ENCODE results near the gene CAMSAP1.

Gene CAMSAP1

DNA sequence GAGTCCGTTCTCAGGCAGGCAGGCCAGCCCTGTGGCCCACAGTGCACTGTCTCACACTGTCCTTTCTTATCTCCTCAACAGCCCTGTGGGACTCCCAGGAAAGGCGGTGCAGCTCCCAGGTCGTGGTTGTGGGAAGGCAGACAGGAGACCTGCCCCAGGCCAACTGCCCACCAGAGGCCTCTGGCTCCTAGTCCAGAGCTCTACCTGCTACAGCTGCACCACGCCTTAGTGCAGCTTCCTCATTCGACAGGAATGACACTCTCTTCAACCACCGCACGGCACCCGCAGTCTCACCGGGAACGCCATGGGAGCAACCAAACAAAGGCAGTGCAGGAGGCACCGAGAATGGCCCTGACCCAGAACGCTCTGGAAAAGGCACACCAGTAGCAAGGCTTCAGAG, 25.3 kb downstream of the CAMSAP1 start:
- no peak for DNase-seq (ENCODE audit: extremely low read depth in 1 of 2, low read depth in 1 of 2)

DNA sequence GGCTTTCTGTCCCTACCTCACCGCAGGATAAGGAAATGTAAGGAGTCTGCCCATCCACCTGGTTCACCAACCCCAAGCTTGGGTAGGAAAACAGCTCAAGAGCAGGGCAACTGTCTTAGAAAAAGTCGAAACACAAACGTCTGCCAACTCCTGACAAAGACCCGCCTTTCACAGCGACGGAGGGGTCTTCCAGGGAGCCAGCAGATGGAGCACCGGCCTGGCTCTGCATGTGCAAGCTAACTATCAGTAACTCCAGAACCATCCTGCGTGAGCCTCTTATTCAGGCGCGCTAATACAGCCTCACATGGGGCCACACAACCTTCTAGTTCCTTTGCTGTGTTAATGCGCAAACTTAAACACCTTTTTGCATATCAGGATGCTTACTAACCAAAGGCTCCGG, 26.9 kb downstream of the CAMSAP1 start:
- no peak for DNase-seq (ENCODE audit: extremely low read depth in 1 of 2, low read depth in 1 of 2)

DNA sequence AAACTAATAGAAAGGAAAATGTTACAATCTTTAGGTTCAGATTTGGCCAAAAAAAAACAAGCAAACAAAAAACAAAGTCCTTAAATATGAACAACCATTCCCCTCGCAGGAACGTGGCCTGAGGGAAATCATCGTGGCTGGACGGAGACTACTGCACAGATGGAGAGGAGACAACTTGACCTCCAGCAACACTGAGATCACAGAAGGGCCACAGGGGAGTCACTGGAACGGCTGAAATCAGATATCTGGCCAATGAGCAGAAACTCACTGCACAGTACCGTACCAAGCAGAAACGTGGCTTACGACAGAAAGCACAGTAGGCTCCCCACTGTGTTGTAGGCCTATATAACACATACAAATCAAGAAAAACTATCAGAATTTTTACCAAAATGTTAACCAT, 27.7 kb downstream of the CAMSAP1 start:
- no peak for DNase-seq (ENCODE audit: extremely low read depth in 1 of 2, low read depth in 1 of 2)

DNA sequence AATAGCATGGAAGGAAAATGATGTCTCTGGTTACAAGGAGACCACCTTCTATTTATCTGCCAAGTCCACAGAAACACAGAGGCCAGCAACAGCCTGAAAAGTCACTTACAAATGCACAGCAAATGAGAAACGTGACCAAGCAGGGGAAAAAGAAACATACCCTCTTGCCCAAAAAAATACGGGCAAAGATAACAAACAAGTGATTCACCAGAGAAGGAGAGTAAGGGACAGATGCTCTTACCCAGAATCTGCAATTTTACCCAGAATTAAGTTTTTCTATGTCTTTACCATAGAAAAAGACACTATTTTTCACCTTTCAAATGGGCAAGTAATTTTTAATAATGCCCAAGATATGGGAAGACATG, 28.1 kb downstream of the CAMSAP1 start:
- DNase-seq (ENCODE audit: extremely low read depth in 1 of 2, low read depth in 1 of 2): no peak

DNA sequence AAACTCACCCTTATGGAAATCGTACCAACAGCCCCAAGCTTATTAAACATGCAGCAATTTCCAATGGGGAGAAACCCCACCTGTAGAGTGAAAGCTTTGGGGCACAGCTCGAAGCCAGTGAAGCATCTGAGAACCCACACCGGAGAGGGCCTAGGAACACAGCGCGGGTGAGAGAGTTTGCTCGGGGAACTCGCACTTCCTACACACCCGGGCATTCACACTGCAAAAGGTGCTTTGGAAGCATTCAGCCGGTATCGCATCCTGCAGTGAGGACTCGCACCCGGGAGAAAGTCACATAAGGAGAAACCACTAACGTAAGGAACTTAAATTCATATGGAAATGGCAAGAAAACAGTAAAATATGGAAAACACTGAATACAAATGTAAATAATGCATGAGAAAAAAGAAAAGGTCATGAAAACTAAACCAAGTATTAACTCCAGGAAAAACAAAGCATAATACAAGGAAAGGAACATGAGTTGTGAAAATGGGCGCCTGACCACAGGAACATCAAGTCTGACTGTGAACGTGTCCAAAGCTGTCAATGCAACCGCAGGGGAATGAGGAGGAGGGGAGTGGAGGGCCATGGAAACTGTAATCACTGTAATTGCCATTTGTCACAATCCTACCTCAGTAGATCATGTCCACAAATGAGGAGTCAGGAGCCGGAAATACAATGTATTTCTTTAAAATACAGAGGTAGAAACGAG, 28.7 kb downstream of the CAMSAP1 start:
- no peak for DNase-seq (ENCODE audit: extremely low read depth in 1 of 2, low read depth in 1 of 2)

DNA sequence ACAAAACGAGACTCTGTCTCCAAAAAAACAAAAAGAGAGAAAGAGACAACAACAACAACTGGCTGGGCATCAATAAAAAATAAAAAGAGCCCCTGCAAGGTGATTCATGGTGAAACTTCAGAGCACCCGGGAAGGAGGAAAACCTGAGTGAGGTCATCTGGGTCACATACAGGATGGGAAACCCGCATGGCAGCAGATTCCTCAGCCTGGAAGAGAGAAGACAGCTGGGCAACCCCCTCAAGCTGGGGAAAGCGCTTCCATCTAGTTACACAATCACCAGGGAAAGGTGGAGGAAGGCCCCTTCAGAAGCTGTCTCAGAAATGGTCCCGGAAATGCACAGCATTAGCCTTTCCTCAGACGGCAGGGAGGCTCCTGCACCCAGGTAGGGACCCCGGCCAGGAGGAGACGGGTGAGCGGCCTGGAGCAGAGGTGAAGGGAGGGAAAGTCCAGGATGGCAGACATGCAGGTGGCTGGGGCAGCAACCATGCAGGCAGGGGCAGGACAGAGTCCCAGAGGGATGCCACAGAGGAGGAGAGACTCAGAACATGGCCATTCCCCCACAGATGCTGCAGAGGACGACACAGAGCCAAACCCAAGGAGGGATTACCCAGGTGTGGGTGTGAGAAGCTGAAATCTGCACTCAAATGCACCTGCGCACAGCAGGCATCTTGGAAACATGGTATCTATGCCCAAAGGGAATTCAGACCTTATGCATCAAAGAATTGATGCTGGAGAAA, 29.4 kb downstream of the CAMSAP1 start:
- no peak for DNase-seq (ENCODE audit: extremely low read depth in 1 of 2, low read depth in 1 of 2)

DNA sequence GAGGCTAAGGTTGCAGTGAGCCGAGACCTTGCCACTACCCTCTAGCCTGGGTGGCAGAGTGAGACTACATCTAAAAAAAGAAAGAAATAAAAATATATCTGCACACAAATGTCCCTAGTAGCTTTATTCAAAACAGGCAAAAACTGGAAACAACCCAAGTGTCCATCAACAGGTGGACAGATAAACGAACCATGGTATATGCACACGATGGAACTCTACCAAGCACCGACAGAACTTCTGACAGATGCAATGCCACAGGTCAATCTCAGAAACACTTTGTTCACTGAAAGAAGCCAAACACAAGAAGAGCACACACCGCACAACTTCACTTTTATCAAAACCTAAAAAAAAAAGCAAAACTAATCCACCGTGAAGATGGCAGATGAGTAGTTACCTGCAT, 30.4 kb downstream of the CAMSAP1 start:
- no peak for DNase-seq (ENCODE audit: extremely low read depth in 1 of 2, low read depth in 1 of 2)

DNA sequence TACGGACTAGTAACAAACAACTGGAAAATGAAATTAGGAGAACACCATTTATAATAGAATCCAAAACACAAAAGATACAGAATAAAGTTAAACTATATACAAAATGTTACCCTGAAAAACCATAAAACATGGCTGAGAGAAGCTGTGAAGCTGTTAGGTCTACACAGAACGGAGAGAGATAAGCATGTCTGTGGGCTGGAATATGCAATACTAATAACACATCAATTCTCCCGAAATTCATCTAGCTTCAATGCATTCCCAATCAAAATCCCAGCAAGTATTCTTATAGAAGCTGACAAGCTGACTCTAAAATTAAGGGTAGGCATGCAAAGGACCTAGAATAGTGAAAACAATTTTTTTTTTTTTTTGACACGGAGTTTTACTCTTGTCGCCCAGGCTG, 32.5 kb downstream of the CAMSAP1 start:
- DNase-seq (ENCODE audit: extremely low read depth in 1 of 2, low read depth in 1 of 2): no peak

DNA sequence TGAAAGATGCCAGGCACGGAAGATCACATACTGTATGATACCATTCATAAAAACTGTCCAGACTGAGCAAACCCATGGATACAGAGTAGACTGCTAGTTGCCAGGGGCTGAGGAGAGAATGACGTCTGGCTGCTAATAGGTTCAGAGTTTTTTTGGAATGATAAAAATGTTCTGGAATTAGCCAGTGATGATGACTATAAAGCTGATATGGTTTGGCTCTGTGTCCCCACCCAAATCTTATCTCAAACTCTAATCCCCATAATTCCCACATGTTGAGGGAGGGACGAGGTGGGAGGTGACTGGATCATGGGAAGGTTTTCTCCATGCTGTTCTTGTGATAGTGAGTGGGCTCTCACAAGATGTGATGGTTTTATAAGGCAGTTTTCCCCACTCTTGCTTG, 37.4 kb downstream of the CAMSAP1 start:
- DNase-seq (ENCODE audit: extremely low read depth in 1 of 2, low read depth in 1 of 2): no peak

DNA sequence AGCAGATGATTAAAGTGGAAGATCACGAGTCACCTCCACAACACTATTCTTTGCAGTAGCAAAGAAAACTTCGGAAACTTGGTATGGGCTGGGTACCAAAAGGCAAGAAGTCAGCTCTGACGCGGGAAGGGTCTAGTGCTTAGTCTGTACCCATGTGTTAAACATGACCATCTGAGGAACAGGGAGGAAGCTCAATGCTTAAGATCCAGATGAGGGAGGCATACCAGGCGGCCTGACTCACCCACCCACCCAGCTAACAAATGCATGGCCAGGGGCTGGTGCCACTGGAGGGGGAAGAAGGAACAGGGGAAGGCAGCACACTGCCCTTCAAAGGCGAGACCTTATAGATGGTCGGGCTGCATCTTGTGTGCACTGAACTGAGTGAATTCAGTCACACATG, 41.8 kb downstream of the CAMSAP1 start:
- no peak for DNase-seq (ENCODE audit: extremely low read depth in 1 of 2, low read depth in 1 of 2)

DNA sequence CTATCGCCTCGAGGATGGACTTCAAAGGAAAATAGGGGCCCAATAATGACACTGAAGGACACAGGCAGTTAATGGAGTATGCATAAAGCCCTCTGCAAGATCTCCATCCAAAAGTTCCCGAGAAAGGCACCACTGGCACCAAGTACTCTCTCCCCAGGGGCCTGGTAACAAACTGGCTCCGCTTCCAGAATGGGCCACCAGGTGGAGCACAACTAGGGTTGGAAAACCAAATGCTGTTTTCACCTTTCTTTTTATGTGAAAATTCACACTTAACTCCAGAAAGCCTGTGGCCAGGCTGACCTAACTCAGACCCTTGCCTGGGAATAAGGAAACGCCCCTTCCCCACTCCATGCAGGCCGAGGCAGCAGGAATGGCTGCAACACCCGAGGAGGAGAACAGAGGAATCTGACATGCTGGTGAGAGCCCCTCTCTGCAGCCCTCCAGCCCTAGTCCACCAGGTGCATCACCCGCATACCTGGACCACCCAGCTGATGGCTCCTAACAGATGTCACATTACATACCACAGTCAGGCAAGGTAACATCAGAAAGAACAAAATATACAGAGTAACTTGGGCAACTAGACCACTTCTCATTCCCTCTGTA, 42.8 kb downstream of the CAMSAP1 start:
- peak; percentile 15 to 54 for DNase-seq (ENCODE audit: extremely low read depth in 1 of 2, low read depth in 1 of 2)

DNA sequence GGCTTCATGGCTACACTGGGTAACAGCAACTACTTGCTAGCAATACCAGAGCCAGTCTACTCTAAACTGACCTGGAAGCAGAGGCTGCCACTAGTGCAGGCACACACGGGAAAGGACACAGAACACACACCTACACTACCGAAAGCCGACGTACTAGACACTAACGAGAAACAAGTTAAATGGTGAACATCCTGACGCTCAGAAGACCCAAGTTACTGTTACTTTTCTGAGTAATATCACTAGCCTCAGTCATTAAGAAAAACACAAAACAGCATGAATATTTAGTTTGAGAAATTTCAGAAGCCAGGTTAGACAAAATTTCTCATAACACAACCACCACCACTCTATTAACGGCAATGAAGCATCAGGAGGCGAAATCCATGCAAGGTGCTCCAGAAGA, 44.5 kb downstream of the CAMSAP1 start:
- no peak for DNase-seq (ENCODE audit: extremely low read depth in 1 of 2, low read depth in 1 of 2)

DNA sequence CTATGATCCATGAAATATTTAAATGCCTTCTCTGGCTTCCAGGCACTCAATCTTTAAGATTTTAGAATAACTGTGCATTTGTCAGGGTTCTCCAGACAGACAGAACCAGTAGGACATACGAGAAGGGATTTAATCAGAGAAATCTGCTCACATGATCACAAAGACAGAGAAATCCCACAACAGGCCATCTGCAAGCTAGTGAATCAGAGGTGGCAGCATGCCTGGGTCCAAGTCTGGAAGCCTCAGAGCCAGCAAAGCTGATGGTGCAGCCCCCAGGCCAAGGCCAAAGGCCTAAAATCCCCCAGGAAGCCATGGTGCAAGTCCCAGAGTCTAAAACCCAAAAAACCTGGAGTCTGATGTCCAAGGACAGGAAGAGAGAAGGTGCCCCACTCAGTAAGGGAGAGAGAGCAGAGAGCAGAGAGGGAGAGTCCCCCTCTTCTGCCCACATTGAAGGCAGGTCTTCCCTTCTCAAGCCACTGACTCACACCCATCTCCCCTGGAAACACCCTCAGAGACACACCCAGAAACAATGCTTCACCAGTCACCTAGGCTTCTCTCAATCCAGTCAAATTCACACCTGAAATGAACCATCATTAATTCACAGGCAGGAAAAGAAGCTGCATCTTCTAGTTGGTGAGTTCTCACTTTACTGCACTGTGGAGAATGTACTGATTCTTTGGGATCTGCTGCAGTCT, 48.7 kb downstream of the CAMSAP1 start:
- DNase-seq (ENCODE audit: extremely low read depth in 1 of 2, low read depth in 1 of 2): no peak

DNA sequence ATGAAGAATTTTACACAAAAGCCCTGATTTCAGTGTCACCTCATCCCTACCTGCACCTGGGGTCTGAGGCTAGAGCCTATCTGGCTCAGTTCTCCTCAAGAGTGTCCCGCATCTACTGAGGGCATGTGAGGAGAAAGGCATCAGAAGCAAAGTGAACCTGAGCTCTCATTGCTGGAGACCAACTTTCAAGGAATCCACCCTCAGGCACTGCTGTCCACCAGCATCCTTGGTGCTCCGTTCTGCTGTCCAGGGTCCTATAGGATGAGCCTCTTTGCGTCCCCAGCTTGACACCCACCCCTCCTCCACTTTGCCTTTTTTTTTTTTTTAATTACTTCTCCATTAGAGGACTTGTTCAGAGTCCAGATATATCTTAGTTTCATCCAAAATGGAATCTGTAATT, 49.5 kb downstream of the CAMSAP1 start:
- no peak for DNase-seq (ENCODE audit: extremely low read depth in 1 of 2, low read depth in 1 of 2)

DNA sequence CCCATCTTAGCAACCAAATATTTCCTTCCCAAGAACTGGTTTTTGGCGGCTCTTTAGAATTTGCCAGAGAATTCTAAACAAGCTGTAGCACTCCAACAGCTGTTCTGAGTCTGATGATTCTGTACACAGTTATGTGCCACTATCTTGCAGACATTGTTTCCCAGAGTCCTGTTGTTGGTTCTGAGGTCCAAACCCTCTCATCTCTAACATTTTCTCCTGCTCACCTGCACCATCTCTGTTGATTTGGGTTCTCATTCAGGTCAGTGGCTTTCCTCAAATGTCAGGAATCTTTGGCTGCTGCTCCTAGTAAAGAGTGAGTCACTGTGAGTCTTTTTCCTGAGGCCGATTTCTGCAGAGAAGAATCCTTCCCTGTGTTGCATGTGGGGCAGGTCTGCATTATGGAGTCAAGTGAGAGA, 50.0 kb downstream of the CAMSAP1 start:
- no peak for DNase-seq (ENCODE audit: extremely low read depth in 1 of 2, low read depth in 1 of 2)

DNA sequence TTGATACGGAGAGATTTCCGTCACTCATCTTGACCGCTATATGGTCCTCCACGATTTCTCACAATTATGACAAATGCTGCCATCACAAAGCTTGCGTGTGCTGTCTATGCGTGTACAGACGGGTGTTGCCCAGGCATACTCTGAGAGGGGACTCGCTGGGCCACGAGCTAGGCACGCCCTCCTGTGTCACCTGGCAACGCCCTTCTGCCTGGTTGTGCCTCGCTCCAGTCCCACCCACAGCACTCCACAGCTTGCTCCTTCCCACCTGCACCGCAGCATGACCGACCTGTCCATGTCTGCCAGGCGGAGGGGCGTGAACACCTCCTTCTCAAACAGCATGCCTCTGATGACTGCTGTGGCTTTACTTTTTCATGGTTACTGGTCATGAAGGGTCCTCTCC, 55.6 kb downstream of the CAMSAP1 start:
- no peak for DNase-seq (ENCODE audit: extremely low read depth in 1 of 2, low read depth in 1 of 2)

DNA sequence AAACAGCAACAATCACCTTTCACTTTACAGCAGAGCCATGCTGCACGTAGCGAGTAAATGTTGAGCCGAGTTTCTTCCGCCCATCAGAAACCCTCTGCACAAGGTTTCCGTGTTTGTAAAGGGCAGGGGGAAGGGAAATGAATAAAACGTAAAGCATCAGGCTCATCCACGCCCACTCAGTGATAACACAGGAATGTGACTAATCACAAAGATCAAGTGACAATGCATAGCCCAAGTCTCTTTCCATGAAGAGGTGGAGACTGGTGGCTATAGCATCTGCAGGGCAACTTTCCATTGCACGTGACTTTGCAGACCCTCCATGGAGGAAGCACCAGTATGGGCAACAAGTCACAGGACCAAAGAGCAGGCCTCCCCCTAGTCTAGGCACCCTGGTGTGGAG, 56.6 kb downstream of the CAMSAP1 start:
- no peak for DNase-seq (ENCODE audit: extremely low read depth in 1 of 2, low read depth in 1 of 2)

DNA sequence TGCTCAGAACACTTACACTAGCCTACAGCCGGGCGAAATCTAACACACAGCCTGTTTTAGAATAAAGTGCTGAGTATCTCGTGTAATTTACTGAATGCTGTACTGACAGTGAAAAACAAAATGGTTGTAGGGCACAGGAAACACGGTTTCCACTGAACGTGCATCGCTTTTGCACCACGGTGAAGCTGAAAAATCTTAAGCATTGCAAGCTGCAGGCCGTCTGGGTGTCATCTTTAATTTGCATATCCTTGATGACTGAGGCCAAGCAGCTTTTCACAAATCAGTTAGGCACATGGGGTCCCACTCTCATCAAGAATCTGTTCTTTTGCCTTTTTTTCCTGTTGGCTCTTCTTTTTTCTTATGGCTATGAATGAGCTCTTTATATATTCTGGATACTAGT, 58.2 kb downstream of the CAMSAP1 start:
- DNase-seq (ENCODE audit: extremely low read depth in 1 of 2, low read depth in 1 of 2): no peak

DNA sequence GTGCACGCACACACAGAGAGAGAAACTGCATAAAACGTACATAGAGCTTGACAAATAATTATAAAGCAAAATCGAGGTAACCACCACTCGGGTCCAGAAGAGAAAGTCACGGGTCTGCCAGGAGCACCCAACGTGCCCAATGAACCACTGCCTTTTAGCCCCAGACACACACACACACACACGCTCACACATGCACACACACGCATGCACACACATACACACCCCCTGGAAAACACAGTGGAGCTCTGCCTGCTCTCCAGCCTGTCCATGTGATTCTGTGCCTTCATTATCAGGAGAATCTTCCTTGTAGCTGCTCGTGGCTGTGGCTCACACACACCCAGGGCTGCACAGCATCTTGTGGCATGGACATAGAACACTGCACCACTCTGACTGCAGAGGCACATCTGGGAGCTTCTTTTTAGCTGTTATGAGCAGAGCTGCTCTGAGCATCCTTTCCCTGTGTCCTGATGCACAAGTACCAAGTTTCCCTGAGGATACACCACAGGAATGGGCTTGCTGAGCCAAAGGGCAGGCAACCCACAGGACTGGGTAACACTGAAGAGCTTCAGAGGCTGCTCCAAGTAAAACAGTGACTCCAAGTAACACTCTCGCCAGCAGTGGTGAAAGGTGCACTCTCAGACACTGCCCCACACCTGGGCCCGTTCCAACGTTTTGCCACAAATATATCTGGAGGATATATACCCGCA, 58.9 kb downstream of the CAMSAP1 start:
- DNase-seq (ENCODE audit: extremely low read depth in 1 of 2, low read depth in 1 of 2): no peak

DNA sequence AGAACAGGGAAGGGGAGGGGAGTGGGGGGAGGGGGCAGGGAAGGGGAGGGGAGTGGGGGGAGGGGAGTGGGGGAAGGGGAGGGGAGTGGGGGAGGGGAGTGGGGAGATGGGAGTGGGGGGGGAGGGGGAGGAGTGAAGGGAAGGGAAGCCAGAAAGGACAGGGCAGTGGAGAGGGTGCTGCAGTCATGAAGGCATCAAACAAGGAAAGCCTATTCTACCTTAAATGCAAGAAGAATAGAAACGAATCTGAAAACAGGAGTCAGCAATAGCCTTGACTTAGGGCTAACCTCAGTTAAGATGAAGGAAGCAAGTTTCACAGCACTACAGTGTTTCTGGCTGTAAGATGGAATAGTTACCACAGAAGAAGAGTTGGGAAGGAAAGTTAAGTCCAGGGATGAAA, 59.5 kb downstream of the CAMSAP1 start:
- no peak for DNase-seq (ENCODE audit: extremely low read depth in 1 of 2, low read depth in 1 of 2)

DNA sequence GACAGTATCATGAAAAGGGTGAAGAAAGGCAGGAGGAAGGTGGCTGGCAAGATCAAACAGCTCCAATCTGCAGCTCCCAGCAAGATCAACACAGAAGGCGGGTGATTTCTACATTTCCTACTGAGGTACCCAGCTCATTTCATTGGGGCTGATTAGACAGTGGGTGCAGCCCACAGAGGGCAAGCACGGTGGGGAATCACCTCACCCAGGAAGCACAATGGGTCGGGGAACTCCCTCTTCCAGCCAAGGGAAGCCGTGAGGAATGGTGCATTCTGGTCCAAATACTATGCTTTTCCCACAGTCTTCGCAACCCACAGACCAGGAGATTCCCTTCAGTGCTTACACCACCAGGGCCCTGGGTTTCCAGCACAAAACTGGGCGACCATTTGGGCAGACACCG, 66.8 kb downstream of the CAMSAP1 start:
- no peak for DNase-seq (ENCODE audit: extremely low read depth in 1 of 2, low read depth in 1 of 2)
